Fibroblast of peridontal ligament (primary cell): ENCODE results near the gene TRAPPC10.

Source experiments
- DNase-seq: peaks from one replicate; pipeline ENCODE4 v3.0.0-alpha.2; 2010; ENCODE audit errors: extremely low read depth

The TRAPPC10 gene

GRCh38 chr21:44011579-44012473 lies at the start of gene TRAPPC10:
TSS of gene TRAPPC10 (plus strand) at chr21:44012309. CDS start at chr21:44012494, 185 bp downstream.
- DNase-seq = peak; percentile 72

GRCh38 chr21:43965911-43966585 lies 46.1 kb upstream of the TRAPPC10 start:
- no peak for DNase-seq

GRCh38 chr21:43966946-43967512 lies 45.1 kb upstream of the TRAPPC10 start:
- DNase-seq = no peak

- DNase-seq = no peak
These were observed 44.1 kb upstream of the TRAPPC10 start for GRCh38 chr21:43967981-43968380.

- DNase-seq = no peak
These were observed 43.5 kb upstream of the TRAPPC10 start for GRCh38 chr21:43968410-43969114.

GRCh38 chr21:43969115-43969444 lies 43.0 kb upstream of the TRAPPC10 start:
- no peak for DNase-seq

- no peak for DNase-seq
These were observed 41.6 kb upstream of the TRAPPC10 start for GRCh38 chr21:43970551-43970950.

- no peak for DNase-seq
These were observed 40.7 kb upstream of the TRAPPC10 start for GRCh38 chr21:43971201-43971991.

- no peak for DNase-seq
These were observed 40.2 kb upstream of the TRAPPC10 start for GRCh38 chr21:43971992-43972255.

- DNase-seq = no peak
These were observed 39.1 kb upstream of the TRAPPC10 start for GRCh38 chr21:43972850-43973633.

- DNase-seq = no peak
These were observed 38.5 kb upstream of the TRAPPC10 start for GRCh38 chr21:43973634-43973955.

GRCh38 chr21:43974791-43975468 lies 37.2 kb upstream of the TRAPPC10 start:
- no peak for DNase-seq

- peak; percentile 51 for DNase-seq
These were observed 36.5 kb upstream of the TRAPPC10 start for GRCh38 chr21:43975469-43976098.

- DNase-seq = no peak
These were observed 35.4 kb upstream of the TRAPPC10 start for GRCh38 chr21:43976661-43977060.

- no peak for DNase-seq
These were observed 34.0 kb upstream of the TRAPPC10 start for GRCh38 chr21:43978060-43978459.

GRCh38 chr21:43979654-43980053 lies 32.5 kb upstream of the TRAPPC10 start:
- DNase-seq = no peak

- no peak for DNase-seq
These were observed 30.8 kb upstream of the TRAPPC10 start for GRCh38 chr21:43981151-43981870.

- no peak for DNase-seq
These were observed 30.3 kb upstream of the TRAPPC10 start for GRCh38 chr21:43981871-43982210.

- DNase-seq = no peak
These were observed 29.5 kb upstream of the TRAPPC10 start for GRCh38 chr21:43982489-43983078.
